GM12878 (cell line): Measurements from ENCODE around the gene OR5J2. TPM values are rescaled to one million over a fixed set of nuclear protein-coding genes. Genes with fewer than 3 reads are reported as not detected.

Source experiments
- ATAC-seq: fragments of 200-7000 bp; cut with Tn5 transposase; 3 replicates; pipeline ENCODE4 v1.9.1; 2020; ENCODE audit warnings: mild to moderate bottlenecking, moderate library complexity
- BruUV-seq: library from RNA; stranded (reverse); fragments of 400-500 nt; replicated peaks from 2 replicates; lab custom pipeline; 2021; lab: Mats Ljungman, UMichigan
- CTCF ChIA-PET: fragments of 300-600 bp; sonication (Branson Sonifier 250); formaldehyde crosslinking; extraction: SDS; loops from one replicate; lab custom pipeline; 2021; ENCODE audit warnings: inconsistent platforms; lab: Yijun Ruan, JAX
- POLR2A ChIA-PET: fragments of 350-600 bp; formaldehyde crosslinking; extraction: SDS; loops from one replicate; lab custom pipeline; 2021; ENCODE audit warnings: inconsistent platforms; lab: Charles Lee
- RAD21 ChIA-PET: fragments of 300-600 bp; sonication (Branson Sonifier 250); formaldehyde crosslinking; loops from one replicate; lab custom pipeline; 2023; ENCODE audit warnings: antibody characterized with exemption; ENCODE audit not compliant: unreplicated experiment; lab: Charles Lee
- SMC1A ChIA-PET: fragments of 300-600 bp; sonication (Branson Sonifier 250); formaldehyde crosslinking; loops from one replicate; lab custom pipeline; 2023; ENCODE audit not compliant: unreplicated experiment, uncharacterized antibody; lab: Charles Lee
- DNase-seq: peaks from one replicate; pipeline ENCODE4 v3.0.0-alpha.2; 2011; ENCODE audit warnings: low read depth, low spot score
- FAIRE-seq: peaks from 3 replicates; lab custom pipeline; 2011; peaks lifted over from hg19 to GRCh38; lab: Jason Lieb, UNC
- H2AFZ ChIP-seq: 2 replicates; pipeline ENCODE4 v1.6.0; 2011; ENCODE audit warnings: low read depth, low read length, control low read depth; ENCODE audit not compliant: control insufficient read depth
- H3K27ac ChIP-seq: 2 replicates; pipeline ENCODE4 v1.5.1; 2011; ENCODE audit warnings: control low read depth; ENCODE audit not compliant: control insufficient read depth, insufficient read depth
- H3K27me3 ChIP-seq, 2 experiments: replicated peaks in 1 of 2; 2 replicates each; pipeline versions ENCODE4 v1.6.0 to v1.6.1; 2011; ENCODE audit warnings: low read length in 1 of 2; ENCODE audit not compliant: control insufficient read depth in 2 of 2, insufficient read depth in 2 of 2
- H3K36me3 ChIP-seq, 2 experiments: 2 replicates each; pipeline ENCODE4 v1.5.1; 2011; ENCODE audit warnings: low read length in 1 of 2; ENCODE audit not compliant: control insufficient read depth in 2 of 2, insufficient read depth in 2 of 2
- H3K4me1 ChIP-seq: 2 replicates; pipeline ENCODE4 v1.6.1; 2011; ENCODE audit warnings: mild to moderate bottlenecking, low read length, moderate library complexity, mixed read lengths; ENCODE audit not compliant: control insufficient read depth, insufficient read depth
- H3K4me2 ChIP-seq: 2 replicates; pipeline ENCODE4 v1.6.0; 2011; ENCODE audit warnings: control low read depth; ENCODE audit not compliant: control insufficient read depth, insufficient read depth
- H3K4me3 ChIP-seq: fragments of 200-600 bp; sonication (generic); 2 replicates; pipeline ENCODE4 v1.5.1; 2016
- H3K79me2 ChIP-seq: 2 replicates; pipeline ENCODE4 v1.6.0; 2011; ENCODE audit warnings: low read length; ENCODE audit not compliant: control insufficient read depth, insufficient read depth
- H3K9ac ChIP-seq: 2 replicates; pipeline ENCODE4 v1.8.0; 2011; ENCODE audit warnings: low read length, control low read depth, mixed read lengths; ENCODE audit not compliant: control insufficient read depth, insufficient read depth
- H3K9me3 ChIP-seq: replicated peaks from 3 replicates; pipeline ENCODE4 v1.5.1; 2011; ENCODE audit warnings: mild to moderate bottlenecking, low read length; ENCODE audit not compliant: control insufficient read depth, insufficient read depth
- H4K20me1 ChIP-seq: 2 replicates; pipeline ENCODE4 v1.6.0; 2011; ENCODE audit not compliant: control insufficient read depth, insufficient read depth
- BCL3 ChIP-seq: IDR thresholded peaks from 2 replicates; pipeline ENCODE4 v1.6.1; 2011; ENCODE audit warnings: borderline replicate concordance, low read depth, mild to moderate bottlenecking, moderate library complexity, low read length; ENCODE audit not compliant: insufficient read depth, poor library complexity, severe bottlenecking
- EGR1 ChIP-seq, 2 experiments: IDR thresholded peaks; 1 replicate in 1 of 2; 2 replicates in 1 of 2; pipeline ENCODE4 v1.6.1; 2011 to 2012; ENCODE audit warnings: low read depth in 2 of 2, low read length in 2 of 2, borderline replicate concordance in 1 of 2, mild to moderate bottlenecking in 1 of 2, moderate library complexity in 1 of 2
- EP300 ChIP-seq, 2 experiments: fragments of 150-350 bp in 1 of 2; IDR thresholded peaks; 2 replicates each; pipeline ENCODE4 v1.6.1; 2011 to 2012; ENCODE audit warnings: low read depth in 2 of 2, low read length in 2 of 2, borderline replicate concordance in 1 of 2, improper control_type of control experiment in 1 of 2, inconsistent platforms in 1 of 2; ENCODE audit not compliant: control insufficient read depth in 1 of 2
- FOXK2 ChIP-seq: fragments of 450-650 bp; IDR thresholded peaks from 2 replicates; pipeline ENCODE4 v1.6.1; 2017; ENCODE audit warnings: mild to moderate bottlenecking, moderate library complexity
- HCFC1 ChIP-seq: fragments of 150-350 bp; IDR thresholded peaks from 2 replicates; pipeline ENCODE4 v1.6.1; 2014; ENCODE audit warnings: low read length
- KDM1A ChIP-seq: fragments of 200-600 bp; sonication (generic); IDR thresholded peaks from 2 replicates; pipeline ENCODE4 v1.6.1; 2016; ENCODE audit warnings: borderline replicate concordance
- RBBP5 ChIP-seq: fragments of 200-600 bp; sonication (generic); conservative IDR thresholded peaks from 2 replicates; pipeline ENCODE4 v1.6.1; 2016
- SMARCA5 ChIP-seq: fragments of 450-650 bp; IDR thresholded peaks from 2 replicates; pipeline ENCODE4 v1.6.1; 2017; ENCODE audit warnings: mild to moderate bottlenecking
- SP1 ChIP-seq: IDR thresholded peaks from one replicate; pipeline ENCODE4 v1.6.1; 2011; ENCODE audit warnings: low read depth, low read length
- SREBF2 ChIP-seq: IDR thresholded peaks from 2 replicates; pipeline ENCODE4 v1.6.1; 2012; ENCODE audit warnings: mild to moderate bottlenecking, low read length
- STAT3 ChIP-seq: IDR thresholded peaks from 2 replicates; pipeline ENCODE4 v1.6.1; 2011; ENCODE audit warnings: low read depth, low read length, improper control_type of control experiment
- in situ Hi-C: fragments of 300-500 bp; cut with MboI; formaldehyde crosslinking; loops from 9 replicates; pipeline ENCODE4 v1.14.3; 2018; ENCODE audit warnings: mixed read lengths
- intact Hi-C: fragments of 100-400 bp; cut with micrococcal nuclease; formaldehyde crosslinking; loops from one replicate; pipeline ENCODE4 v1.14.2; 2022; ENCODE audit not compliant: unreplicated experiment
- polyA plus RNA-seq, 11 experiments: library from polyadenylated mRNA; depleted of rRNA in 4 of 11; unstranded in 6 of 11; stranded (reverse) in 5 of 11; fragments of >200 nt; fragmentation: Nextera tagmentation in 4 of 11; fragmentation: Illumina TruSeq in 1 of 11; extraction: Ambion mirVana in 4 of 11; extraction: Trizol in 1 of 11; gene quantifications; 1 replicate in 1 of 11; 2 replicates in 10 of 11; pipeline versions ENCODE4 v1.2.1 to v1.2.3, GENCODE V29; 2011 to 2016; ENCODE audit warnings: inconsistent platforms in 2 of 11, missing spikeins in 2 of 11, low read depth in 1 of 11
- total RNA-seq, 4 experiments: library from RNA; depleted of rRNA in 3 of 4; stranded (reverse); fragments of >200 nt in 3 of 4; fragmentation: Illumina TruSeq in 1 of 4; extraction: Trizol in 1 of 4; gene quantifications; 2 replicates each; pipeline versions ENCODE4 v1.2.1 to v1.2.3, GENCODE V29; 2013 to 2021
- TF ChIP-seq, protein P1 (sequence below): IDR thresholded peaks from 2 replicates; pipeline ENCODE4 v1.6.1; 2012; ENCODE audit warnings: low read depth, low read length, improper control_type of control experiment
- TF ChIP-seq, protein P2 (sequence below): fragments of 450-650 bp; IDR thresholded peaks from 2 replicates; pipeline ENCODE4 v1.6.1; 2017; ENCODE audit warnings: borderline replicate concordance

The OR5J2 gene
- total and polyA plus RNA-seq, 10 of the 15 experiments (the other 5 are each of a cell fraction or from before 2014, with no cell fraction given), result not detected

- no peak overlapping the region for H3K27ac ChIP-seq
- H3K79me2 ChIP-seq, result no peaks in the 10 kb centered on the region
- RAD21 ChIA-PET, result no interaction called here
- H4K20me1 ChIP-seq, result no peaks in the 10 kb centered on the region
- DNase-seq (no peak), FAIRE-seq (no peak), ATAC-seq (no peak)
- SMC1A ChIA-PET, result no interaction called here
- in situ Hi-C loops (no loop called here), intact Hi-C loops (no loop called here)
- H3K36me3 ChIP-seq, result no peaks in the 10 kb centered on the region
- TF ChIP-seq EP300 (IDR thresholded peaks at IDR 0.05; ENCODE audit: borderline replicate concordance in 1 of 2, control insufficient read depth in 1 of 2, low read depth in 2 of 2, low read length in 2 of 2) (no peak), SMARCA5 (no peak), SP1 (no peak), BCL3 (no peak), STAT3 (no peak), RBBP5 (no peak), HCFC1 (no peak), EGR1 (IDR thresholded peaks at IDR 0.05; ENCODE audit: borderline replicate concordance in 1 of 2, low read depth in 2 of 2, low read length in 2 of 2) (no peak), SREBF2 (no peak), FOXK2 (no peak), KDM1A (no peak)
- TF ChIP-seq, protein P1, sequence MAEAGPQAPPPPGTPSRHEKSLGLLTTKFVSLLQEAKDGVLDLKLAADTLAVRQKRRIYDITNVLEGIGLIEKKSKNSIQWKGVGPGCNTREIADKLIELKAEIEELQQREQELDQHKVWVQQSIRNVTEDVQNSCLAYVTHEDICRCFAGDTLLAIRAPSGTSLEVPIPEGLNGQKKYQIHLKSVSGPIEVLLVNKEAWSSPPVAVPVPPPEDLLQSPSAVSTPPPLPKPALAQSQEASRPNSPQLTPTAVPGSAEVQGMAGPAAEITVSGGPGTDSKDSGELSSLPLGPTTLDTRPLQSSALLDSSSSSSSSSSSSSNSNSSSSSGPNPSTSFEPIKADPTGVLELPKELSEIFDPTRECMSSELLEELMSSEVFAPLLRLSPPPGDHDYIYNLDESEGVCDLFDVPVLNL, result no peak
- TF ChIP-seq, protein P2, sequence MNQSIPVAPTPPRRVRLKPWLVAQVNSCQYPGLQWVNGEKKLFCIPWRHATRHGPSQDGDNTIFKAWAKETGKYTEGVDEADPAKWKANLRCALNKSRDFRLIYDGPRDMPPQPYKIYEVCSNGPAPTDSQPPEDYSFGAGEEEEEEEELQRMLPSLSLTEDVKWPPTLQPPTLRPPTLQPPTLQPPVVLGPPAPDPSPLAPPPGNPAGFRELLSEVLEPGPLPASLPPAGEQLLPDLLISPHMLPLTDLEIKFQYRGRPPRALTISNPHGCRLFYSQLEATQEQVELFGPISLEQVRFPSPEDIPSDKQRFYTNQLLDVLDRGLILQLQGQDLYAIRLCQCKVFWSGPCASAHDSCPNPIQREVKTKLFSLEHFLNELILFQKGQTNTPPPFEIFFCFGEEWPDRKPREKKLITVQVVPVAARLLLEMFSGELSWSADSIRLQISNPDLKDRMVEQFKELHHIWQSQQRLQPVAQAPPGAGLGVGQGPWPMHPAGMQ, result no peak
- no peak overlapping the region for H3K9ac ChIP-seq
- H2AFZ ChIP-seq, result no peak overlapping the region
- CTCF ChIA-PET, result no interaction called here
- BruUV-seq, result no TSS peak
- POLR2A ChIA-PET, result no interaction called here
- no peaks in the 10 kb centered on the region for H3K9me3 ChIP-seq
- no peaks in the 10 kb centered on the region for H3K4me1 ChIP-seq
- no peak overlapping the region for H3K4me2 ChIP-seq
- no peaks in the 10 kb centered on the region for H3K27me3 ChIP-seq
- H3K4me3 ChIP-seq, result no peak overlapping the region
Observed at GRCh38 chr11:56183459-56183858, 7.0 kb downstream of the OR5J2 start.
